Measurements from ENCODE around the gene ADAMTS18.
"Not testable (repeated sequence)": the region's sequence is repeated elsewhere in the genome, so short reads cannot be mapped to it uniquely, and the experiment has no call there.

ADAMTS18 gene, protein sequence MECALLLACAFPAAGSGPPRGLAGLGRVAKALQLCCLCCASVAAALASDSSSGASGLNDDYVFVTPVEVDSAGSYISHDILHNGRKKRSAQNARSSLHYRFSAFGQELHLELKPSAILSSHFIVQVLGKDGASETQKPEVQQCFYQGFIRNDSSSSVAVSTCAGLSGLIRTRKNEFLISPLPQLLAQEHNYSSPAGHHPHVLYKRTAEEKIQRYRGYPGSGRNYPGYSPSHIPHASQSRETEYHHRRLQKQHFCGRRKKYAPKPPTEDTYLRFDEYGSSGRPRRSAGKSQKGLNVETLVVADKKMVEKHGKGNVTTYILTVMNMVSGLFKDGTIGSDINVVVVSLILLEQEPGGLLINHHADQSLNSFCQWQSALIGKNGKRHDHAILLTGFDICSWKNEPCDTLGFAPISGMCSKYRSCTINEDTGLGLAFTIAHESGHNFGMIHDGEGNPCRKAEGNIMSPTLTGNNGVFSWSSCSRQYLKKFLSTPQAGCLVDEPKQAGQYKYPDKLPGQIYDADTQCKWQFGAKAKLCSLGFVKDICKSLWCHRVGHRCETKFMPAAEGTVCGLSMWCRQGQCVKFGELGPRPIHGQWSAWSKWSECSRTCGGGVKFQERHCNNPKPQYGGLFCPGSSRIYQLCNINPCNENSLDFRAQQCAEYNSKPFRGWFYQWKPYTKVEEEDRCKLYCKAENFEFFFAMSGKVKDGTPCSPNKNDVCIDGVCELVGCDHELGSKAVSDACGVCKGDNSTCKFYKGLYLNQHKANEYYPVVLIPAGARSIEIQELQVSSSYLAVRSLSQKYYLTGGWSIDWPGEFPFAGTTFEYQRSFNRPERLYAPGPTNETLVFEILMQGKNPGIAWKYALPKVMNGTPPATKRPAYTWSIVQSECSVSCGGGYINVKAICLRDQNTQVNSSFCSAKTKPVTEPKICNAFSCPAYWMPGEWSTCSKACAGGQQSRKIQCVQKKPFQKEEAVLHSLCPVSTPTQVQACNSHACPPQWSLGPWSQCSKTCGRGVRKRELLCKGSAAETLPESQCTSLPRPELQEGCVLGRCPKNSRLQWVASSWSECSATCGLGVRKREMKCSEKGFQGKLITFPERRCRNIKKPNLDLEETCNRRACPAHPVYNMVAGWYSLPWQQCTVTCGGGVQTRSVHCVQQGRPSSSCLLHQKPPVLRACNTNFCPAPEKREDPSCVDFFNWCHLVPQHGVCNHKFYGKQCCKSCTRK (N-terminal part only)

DNA sequence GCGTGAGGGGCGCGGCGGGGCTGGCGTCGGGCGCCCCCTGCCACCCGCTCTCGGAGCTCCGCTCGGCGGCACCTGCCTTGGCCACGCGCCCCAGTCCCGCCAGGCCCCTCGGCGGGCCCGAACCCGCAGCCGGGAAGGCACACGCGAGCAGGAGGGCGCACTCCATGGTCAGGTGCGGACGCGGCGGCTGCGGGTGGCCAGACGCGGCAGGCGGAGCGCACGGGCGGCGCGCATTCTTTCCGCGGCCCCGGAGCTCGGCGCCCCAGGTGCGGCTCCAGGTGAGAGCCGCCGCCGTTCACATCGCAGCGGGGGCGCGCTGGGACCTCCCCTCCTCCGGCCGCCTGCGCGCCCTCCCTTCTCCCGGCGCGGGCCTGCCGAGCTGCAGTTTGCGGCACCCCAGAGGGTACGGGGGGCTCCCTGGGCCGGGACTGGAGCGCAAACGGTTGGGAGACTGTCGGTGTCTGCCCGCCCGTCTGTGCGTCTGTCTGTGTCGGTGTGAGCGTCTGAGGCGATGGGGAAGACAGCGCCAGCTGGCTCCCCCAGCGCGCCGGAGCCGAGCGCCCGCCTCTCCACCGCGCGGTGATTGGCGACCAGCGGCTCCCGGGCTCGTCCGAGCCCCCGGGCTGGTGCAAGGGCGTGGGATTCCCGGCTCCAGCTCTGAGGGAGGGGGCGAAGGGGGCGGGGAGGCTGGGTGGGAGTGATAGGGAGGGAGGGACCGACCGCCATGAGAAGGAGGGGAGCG, at the start of gene ADAMTS18:
TSS of gene ADAMTS18 (minus strand) at position 505 of the 742 bp plus-strand sequence. CDS start at position 166, 339 bp downstream.
- no peak for DNase-seq (ENCODE audit: low read depth in 2 of 2)

DNA sequence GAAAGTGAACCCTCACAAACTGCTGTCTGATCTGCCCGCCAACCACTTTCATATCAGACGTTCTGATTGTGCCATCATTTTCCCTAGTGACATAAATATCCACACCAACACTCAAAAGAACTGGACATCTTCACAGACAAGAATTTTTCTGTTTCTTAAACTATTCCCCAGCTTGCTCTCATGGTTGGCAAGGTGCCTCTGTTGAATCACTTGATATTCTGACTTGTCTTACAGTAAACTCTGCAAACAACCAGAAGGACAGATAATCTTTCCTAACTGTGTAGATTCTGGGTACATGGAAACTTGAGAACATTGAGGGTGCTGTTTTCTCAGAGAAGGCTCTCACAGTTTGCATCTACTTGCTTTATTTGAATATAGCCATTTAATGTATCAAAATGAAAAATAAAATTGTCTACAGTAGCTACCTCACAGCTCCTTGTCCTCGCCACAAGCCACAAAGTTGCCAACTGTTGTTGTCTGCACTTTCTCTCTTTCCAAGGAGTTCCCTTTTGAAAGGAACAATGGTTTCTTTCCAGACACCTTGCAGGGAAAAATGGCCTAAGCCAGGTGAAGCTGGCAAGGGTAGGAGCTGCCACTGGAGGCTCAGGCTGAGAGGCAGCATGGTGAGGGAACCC, 46.0 kb upstream of the ADAMTS18 start:
- no peak for DNase-seq (ENCODE audit: low read depth in 2 of 2)

DNA sequence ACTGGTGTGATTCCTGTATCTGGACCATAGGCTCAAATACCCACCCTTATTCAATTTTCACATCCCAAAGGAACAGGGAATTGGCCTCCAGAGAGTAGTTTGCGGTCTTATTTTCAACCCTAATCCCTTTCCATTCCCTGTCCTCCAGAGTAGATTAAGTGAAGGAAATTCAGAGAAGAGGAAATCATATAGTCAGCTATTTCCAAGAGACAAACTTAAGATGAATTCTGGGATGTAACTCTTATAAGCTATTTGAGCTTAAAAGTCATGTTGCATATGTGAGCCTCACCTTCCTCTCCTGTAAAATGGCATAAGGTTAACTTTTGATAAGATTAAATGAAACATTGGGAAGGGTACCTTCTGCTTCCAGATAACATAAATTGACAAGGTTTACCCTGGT, 37.4 kb upstream of the ADAMTS18 start:
- no peak for DNase-seq (ENCODE audit: low read depth in 2 of 2)

DNA sequence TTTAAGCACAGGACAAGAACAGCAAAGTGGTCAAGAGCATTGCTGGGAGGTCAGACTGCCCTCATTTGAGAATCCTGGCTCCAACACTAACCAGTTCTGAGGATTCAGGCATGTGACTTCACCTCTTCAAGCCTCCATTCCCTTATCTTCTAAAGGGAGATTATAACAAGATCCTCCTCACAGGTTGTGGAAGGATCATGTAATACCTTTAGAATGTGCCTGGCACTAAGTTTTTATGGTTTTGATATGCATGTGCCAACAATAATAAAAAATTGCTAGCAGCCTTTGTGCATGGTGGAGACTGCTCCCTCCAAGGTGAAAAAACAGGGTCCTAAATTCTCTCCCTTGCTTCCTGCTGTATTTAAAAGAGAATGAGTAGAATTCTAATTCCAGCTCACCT, 36.0 kb upstream of the ADAMTS18 start:
- DNase-seq (ENCODE audit: low read depth in 2 of 2): no peak

DNA sequence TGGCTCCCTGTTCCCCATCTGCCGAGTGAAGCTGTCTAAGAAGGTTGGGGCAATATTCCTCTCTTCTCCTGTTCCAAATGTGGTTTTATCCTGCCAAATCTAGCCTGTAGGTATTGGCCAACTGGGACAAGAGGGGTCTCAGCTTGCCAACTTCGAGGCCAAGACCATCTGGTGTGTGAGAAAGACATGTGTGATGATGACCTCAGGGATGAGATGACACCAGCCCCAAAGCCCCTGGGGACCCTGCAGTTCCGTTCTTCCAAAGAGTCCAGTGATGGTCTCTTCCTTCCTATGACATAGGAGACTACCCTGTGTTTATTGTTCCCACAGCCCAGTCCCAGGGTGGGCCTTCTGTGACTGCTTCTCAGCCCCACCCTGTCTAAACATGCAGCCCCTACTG, 34.8 kb upstream of the ADAMTS18 start:
- DNase-seq (ENCODE audit: low read depth in 2 of 2): no peak

DNA sequence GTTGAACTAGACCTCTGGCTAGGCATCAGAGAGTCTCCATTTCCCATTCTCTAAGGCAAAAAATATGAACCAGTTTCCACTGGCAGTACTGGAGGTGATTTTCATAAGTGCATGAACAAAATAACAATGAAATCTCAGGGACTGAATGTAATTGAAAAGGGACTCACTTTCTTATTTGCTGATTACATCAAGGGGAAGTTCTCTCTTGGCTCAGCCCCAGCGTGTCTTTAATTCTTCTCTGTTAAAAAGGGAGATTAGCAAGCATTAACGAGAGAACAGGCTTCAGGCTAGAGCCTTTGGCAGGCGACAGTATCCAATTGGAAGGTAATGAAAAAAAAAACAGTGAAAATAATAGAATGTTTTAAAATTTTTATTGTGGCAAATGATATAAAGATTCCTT, 34.0 kb upstream of the ADAMTS18 start:
- no peak for DNase-seq (ENCODE audit: low read depth in 2 of 2)

DNA sequence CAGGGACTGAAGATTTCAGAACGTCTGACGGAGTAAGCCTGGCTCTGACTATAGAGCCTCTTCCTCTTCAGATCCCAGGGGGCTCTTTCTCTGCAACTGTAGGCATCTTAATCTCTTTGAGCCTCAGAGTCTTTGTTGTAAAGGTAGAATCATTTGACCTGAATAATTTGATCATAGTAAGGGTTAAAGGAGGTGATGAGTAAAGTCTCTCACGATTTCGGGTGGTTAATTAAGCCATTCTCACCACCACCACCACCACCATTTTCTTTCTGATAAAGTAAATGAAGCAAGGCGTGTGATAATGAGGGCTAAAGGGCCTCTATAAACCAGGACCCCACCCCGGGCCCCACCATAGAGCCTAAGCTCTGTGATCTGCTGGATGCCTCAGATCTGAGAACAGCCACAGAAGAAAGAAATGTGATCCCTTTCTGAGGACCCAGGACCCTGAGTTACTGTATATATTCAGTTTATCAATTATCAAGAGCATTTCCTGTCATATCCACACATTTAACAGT, 33.0 kb upstream of the ADAMTS18 start:
- DNase-seq (ENCODE audit: low read depth in 2 of 2): no peak

DNA sequence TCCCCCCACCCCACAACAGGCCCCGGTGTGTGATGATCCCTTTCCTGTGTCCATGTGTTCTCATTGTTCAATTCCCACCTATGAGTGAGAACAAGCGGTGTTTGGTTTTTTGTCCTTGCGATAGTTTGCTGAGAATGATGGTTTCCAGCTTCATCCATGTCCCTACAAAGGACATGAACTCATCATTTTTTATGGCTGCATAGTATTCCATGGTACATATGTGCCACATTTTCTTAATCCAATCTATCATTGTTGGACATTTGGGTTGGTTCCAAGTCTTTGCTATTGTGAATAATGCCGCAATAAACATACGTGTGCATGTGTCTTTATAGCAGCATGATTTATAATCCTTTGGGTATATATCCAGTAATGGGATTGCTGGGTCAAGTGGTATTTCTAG, 28.8 kb upstream of the ADAMTS18 start:
- DNase-seq (ENCODE audit: low read depth in 2 of 2): not testable (repeated sequence)

DNA sequence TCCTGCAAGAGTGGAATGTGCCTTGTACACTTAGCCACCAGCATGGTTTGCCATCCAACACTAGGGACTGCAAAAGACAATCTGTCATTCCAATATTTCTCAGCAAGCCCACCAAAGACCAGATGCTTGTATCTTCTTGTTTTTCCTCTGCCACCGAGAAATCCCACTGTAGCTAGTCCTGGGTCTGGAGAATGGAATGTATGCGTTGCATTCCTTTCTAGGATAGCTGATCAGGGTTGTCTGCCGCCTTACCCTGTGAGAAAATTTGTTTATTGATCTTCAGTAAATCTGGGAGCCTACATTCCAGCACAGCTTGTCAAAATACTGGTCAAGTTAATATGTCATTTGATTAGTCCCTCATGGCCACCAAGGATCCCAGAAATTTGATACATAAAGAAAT, 28.1 kb upstream of the ADAMTS18 start:
- no peak for DNase-seq (ENCODE audit: low read depth in 2 of 2)

DNA sequence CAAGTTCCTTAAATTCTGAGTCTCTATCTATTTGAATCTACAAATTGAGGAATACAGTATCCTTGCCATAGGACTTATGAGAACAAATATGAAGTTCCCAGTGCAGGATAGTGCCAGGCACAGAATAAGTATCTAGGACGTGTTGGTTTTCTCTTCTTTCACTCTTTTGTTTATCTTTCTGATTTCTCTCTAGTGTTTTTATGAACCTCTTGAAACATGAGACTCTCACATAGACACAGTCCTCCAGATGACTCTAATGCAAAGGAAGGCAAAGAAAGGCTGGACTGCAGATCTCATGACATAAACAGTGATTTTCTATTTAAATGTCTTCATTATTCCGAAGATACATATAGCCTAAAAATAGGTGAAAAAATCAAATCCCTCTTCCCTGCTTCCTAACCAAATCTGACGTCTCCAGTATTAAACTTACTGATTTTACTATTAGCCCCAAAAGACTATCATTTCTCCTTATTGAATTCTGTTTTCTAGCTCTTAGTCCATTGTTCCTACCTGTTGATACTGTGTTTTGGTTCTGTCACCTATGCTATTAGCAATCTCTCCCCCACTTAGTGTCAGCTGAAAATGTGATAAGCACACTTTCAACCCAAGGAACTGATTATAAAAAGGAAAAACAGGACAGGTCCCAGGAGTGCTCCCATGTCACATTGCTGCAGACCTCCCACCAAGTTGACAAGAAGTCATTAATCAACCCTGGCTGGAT, 24.9 kb upstream of the ADAMTS18 start:
- no peak for DNase-seq (ENCODE audit: low read depth in 2 of 2)

DNA sequence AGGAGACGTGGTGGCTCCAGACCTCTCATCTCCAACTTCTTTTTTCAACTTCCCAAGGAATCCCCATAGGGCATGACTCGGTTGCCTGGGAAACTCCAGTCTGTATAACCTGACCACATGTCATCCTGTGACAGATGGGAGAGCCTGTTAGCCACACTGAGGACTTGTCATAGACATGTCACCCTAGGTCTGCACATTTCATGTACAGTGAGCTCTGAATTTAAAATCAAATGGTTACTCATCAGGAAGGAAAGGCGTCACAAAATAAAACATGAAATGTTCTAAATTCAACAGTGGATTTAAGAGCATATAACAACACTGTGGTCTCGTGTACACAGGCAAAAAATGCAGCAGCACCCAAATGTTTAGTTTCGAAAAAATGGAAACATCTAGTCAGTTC, 22.2 kb upstream of the ADAMTS18 start:
- DNase-seq (ENCODE audit: low read depth in 2 of 2): no peak

DNA sequence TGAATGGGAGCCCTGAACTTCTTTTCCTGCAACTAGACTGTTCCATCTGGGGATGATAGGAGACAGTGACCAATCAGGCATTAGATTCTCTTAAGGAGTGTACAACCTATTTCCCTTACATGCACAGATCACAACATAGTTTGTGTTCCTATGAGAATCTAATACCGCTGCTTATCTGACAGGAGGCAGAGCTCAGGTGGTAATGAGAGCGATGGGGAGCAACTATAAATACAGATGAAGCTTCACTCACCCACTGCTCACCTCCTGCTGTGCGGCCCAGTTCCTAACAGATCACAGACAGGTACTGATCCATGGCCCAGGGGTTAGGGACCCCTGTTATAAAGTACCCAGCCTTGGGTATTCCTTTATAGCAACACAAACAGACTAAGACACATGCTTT, 17.4 kb upstream of the ADAMTS18 start:
- no peak for DNase-seq (ENCODE audit: low read depth in 2 of 2)

DNA sequence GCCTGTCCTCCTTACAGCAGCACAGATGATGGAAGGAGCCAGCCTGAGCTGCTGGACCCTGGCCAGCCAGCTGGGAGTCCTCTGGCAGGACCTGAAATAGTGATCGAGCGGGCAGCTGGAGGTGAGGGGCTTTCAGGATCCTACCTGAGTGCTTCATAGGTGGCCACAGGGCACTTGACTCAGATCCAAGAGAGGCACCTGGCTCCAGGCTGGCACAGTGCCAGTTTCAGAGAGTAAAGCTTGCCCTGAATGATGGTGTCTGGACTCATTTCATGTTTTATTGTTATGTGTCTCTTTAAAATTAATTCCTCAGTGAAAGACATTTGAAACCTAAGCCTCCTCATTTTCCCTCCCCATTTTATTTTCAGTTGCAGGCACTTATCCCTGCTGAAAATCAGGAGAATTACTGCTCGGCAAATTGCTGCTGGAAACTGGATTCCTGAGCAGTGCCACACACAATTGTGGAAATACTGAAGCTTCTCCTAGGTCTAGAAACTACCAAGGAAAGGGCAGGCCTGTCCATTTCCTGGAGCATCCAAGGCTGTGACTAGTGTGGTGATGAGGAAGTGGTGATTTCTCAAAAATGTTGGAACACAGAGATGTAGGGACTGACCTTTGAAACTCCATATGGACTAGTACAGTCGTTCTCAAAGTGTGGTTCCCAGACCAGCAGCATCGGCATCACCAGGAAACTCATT, 16.1 kb upstream of the ADAMTS18 start:
- no peak for DNase-seq (ENCODE audit: low read depth in 2 of 2)

DNA sequence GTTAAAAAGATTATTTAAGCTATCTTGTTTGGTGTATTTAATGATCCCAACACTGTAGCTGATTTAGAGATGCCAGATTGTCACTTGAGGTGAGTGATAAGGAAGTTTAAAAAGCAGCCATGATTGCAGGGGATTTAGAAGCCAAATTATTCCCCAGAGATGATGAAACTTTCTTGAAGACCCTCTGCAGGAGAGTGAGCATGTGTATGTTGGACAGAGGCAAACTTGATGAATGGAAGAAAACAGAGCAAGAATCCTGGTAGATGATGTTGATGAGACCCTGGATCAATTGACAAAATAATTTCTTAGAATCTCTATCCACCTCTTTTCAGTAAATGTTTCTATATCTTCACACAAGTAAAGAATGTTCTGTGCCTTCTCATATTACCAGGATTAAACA, 14.4 kb upstream of the ADAMTS18 start:
- DNase-seq (ENCODE audit: low read depth in 2 of 2): no peak

DNA sequence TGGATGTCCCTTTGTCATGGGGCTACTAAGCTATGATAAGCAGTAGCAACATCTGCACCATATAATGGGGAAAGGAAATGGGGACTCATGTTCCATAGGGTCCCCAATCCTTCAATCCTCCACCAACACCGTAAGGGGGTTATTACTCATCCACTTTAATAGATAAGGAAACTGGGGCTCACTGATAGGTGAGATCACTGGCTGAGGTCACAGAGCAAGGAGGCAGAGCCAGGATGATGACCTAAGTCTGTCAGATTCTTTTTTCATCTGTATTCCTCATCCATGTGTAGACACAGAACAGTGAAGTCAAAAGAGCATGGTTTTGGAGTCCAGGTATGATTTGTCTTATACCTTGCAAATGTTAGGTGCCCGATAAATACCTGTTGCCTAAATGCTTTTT, 10.5 kb upstream of the ADAMTS18 start:
- no peak for DNase-seq (ENCODE audit: low read depth in 2 of 2)

DNA sequence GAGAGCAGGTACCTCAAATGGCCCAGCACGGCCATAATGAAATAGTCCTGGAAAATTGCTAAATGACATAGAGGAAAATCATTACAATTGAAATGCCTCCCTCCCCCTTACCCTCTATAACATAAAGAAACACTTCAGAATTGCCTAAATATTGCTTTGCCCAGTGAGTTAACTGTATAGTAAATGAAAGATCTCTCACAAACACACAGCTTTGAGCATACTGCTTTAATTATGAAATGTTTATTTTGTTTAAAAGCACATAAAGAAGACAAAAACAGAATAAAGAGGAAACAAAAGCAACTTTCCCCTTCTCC, 9.3 kb upstream of the ADAMTS18 start:
- DNase-seq (ENCODE audit: low read depth in 2 of 2): no peak

DNA sequence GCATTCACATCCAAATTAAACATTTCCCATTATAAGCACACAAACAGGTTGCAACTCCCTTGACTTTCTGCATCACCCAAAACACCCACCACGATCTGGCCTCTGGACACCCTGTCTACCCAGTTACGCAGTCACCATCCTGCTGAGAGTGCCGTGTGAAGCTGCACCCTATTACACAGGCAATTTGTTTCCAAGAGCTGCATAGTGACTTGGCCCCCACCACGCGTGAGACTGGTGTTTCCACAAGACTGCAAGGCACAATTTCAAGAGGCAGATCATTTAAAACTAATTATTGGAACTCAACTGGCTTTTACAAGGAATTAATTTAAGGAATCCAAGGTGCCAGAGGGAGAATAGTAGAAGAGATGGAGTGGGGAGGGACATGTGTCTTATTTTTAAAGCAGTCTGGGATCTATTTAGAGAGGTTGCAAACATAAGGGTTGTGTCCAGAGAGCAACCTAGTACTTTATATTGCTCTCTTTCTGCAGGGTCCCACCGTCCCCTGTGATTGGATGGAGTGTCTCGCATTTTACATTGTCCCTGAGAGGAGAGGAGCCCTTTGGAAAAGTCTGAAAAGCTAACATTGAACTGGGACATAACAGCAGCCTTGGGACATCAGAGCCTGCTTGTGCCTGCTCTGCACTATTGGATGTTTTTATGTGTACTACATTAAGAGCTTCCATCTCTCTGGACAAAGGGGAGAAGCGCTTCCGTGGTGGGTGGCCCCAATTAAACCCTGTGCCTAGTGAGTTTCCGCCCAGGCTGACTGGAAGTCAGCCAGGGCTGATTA, 8.7 kb upstream of the ADAMTS18 start:
- no peak for DNase-seq (ENCODE audit: low read depth in 2 of 2)

DNA sequence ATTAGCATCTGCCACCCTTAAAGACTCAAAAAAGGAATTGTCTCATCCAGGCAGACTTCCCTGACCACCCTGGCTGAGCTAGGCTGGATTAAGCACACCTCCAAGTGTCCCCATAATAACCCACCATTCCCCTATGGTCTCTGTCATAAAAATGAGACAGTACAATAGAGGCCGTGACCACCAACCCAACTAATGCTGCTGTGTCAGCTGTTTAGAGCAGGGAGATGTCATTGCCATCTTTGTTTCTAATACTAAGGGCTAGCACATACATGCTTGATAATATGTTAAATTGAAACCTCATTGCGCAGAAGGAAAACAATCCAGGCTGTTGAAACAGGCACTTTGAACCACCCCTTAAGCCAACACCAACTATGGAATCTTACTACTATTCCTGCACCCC, 7.2 kb upstream of the ADAMTS18 start:
- no peak for DNase-seq (ENCODE audit: low read depth in 2 of 2)

DNA sequence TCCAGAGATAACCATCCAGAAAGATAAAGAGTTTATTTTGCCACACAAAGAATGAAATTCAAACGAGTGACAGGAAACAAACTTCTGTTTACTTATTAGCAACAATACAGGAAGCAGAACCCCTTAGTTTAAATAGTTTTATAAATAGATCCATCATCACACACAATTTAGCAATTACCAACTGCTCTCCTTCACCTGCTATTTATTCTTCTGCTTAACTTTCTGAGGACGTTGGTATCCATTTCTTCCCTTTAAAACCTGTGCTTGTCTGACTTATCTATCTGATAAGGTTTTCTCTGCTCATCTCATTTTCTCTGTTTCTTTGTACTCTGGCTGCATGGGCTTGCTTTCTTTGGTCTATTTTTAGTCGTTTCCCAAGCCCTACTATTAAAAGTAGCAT, 4.3 kb upstream of the ADAMTS18 start:
- DNase-seq (ENCODE audit: low read depth in 2 of 2): no peak

Data from activated CD8-positive, alpha-beta memory T cell treated with anti-CD3 and anti-CD28 coated beads for 4 hours (primary cell).